GM12873 (cell line): ENCODE measurements around the gene SPG21.
A peak's percentile ranks its signal among the peaks of the same experiment; 100 is the strongest.

ENCODE experiments used
- CTCF ChIP-seq: IDR thresholded peaks from 2 replicates; pipeline ENCODE4 v1.5.1; 2012; ENCODE audit warnings: low read depth, mild to moderate bottlenecking, moderate library complexity, low read length, control low read depth; ENCODE audit not compliant: insufficient read depth; ENCODE audit errors: missing control alignments

Gene SPG21

GRCh38 chr15:64989416-64990167 is at the start of gene SPG21:
SPG21 (minus strand) TSS chr15:64989914; CDS start chr15:64983569, 6,345 bp downstream.
- TF ChIP-seq CTCF: no peak

- no peak for TF ChIP-seq CTCF
Observed at GRCh38 chr15:65038836-65039235, 49.1 kb upstream of the SPG21 start.

- TF ChIP-seq CTCF: no peak
Observed at GRCh38 chr15:65038428-65038827, 48.7 kb upstream of the SPG21 start.

- TF ChIP-seq CTCF: no peak
Observed at GRCh38 chr15:65037309-65037708, 47.6 kb upstream of the SPG21 start.

- TF ChIP-seq CTCF: no peak
Observed at GRCh38 chr15:65034719-65035118, 45.0 kb upstream of the SPG21 start.

- TF ChIP-seq CTCF: peak; percentile 74
Observed at GRCh38 chr15:65033659-65034269, 44.0 kb upstream of the SPG21 start.

- TF ChIP-seq CTCF: no peak
Observed at GRCh38 chr15:65032801-65033537, 43.3 kb upstream of the SPG21 start.
